Measurements from ENCODE around the gene ENTPD6.
A peak's percentile ranks its signal among the peaks of the same experiment; 100 is the strongest.

ENTPD6 gene

GRCh38 chr20:25188218-25188617 lies 7.3 kb upstream of the ENTPD6 start:
- DNase-seq (ENCODE audit: low read depth in 2 of 2) = no peak

- DNase-seq (ENCODE audit: low read depth in 2 of 2) = no peak
These were observed 4.5 kb upstream of the ENTPD6 start for GRCh38 chr20:25191051-25191450.

- DNase-seq (ENCODE audit: low read depth in 2 of 2) = no peak
These were observed 3.8 kb upstream of the ENTPD6 start for GRCh38 chr20:25191689-25192088.

GRCh38 chr20:25193843-25194242 lies 1.7 kb upstream of the ENTPD6 start:
- no peak for DNase-seq (ENCODE audit: low read depth in 2 of 2)

GRCh38 chr20:25194333-25194972 lies 1.1 kb upstream of the ENTPD6 start:
- DNase-seq (ENCODE audit: low read depth in 2 of 2) = no peak

- DNase-seq (ENCODE audit: low read depth in 2 of 2) = peak in 1 of 2 donors; percentile 14
These were observed 662 bp downstream of the ENTPD6 start for GRCh38 chr20:25195962-25196785.

GRCh38 chr20:25196786-25197120 lies 1.2 kb downstream of the ENTPD6 start:
- DNase-seq (ENCODE audit: low read depth in 2 of 2) = no peak

- DNase-seq (ENCODE audit: low read depth in 2 of 2) = no peak
These were observed 1.8 kb downstream of the ENTPD6 start for GRCh38 chr20:25197183-25197869.

- DNase-seq (ENCODE audit: low read depth in 2 of 2) = no peak
These were observed 2.3 kb downstream of the ENTPD6 start for GRCh38 chr20:25197870-25198190.

GRCh38 chr20:25198663-25199383 lies 3.3 kb downstream of the ENTPD6 start:
- no peak for DNase-seq (ENCODE audit: low read depth in 2 of 2)

- no peak for DNase-seq (ENCODE audit: low read depth in 2 of 2)
These were observed 4.2 kb downstream of the ENTPD6 start for GRCh38 chr20:25199473-25200260.

GRCh38 chr20:25203089-25203488 lies 7.6 kb downstream of the ENTPD6 start:
- DNase-seq (ENCODE audit: low read depth in 2 of 2) = no peak

GRCh38 chr20:25203871-25204320 lies 8.4 kb downstream of the ENTPD6 start:
- no peak for DNase-seq (ENCODE audit: low read depth in 2 of 2)

- no peak for DNase-seq (ENCODE audit: low read depth in 2 of 2)
These were observed 9.2 kb downstream of the ENTPD6 start for GRCh38 chr20:25204550-25205276.

- DNase-seq (ENCODE audit: low read depth in 2 of 2) = no peak
These were observed 10.0 kb downstream of the ENTPD6 start for GRCh38 chr20:25205277-25206062.

GRCh38 chr20:25206063-25206403 lies 10.5 kb downstream of the ENTPD6 start:
- no peak for DNase-seq (ENCODE audit: low read depth in 2 of 2)

- no peak for DNase-seq (ENCODE audit: low read depth in 2 of 2)
These were observed 11.0 kb downstream of the ENTPD6 start for GRCh38 chr20:25206548-25206947.

- DNase-seq (ENCODE audit: low read depth in 2 of 2) = no peak
These were observed 11.8 kb downstream of the ENTPD6 start for GRCh38 chr20:25207149-25207959.

GRCh38 chr20:25207960-25208534 lies 12.5 kb downstream of the ENTPD6 start:
- no peak for DNase-seq (ENCODE audit: low read depth in 2 of 2)
